GM06990 (cell line): Measurements from ENCODE around the gene PLOD2.

Experiments
- DNase-seq: peaks from one replicate; pipeline ENCODE4 v3.0.0-alpha.2; 2011; ENCODE audit not compliant: insufficient read length; ENCODE audit errors: extremely low read depth
- H3K27me3 ChIP-seq: replicated peaks from 2 replicates; pipeline ENCODE4 v1.6.0; 2011; ENCODE audit warnings: low read length; ENCODE audit not compliant: control insufficient read depth, insufficient read depth
- H3K36me3 ChIP-seq: 2 replicates; pipeline ENCODE4 v1.5.1; 2011; ENCODE audit warnings: low read length; ENCODE audit not compliant: control insufficient read depth, insufficient read depth
- H3K4me3 ChIP-seq: replicated peaks from 2 replicates; pipeline ENCODE4 v1.5.1; 2011; ENCODE audit warnings: low read depth, mild to moderate bottlenecking, control low read depth, low read length
- CTCF ChIP-seq: IDR thresholded peaks from 2 replicates; pipeline ENCODE4 v1.5.1; 2011; ENCODE audit warnings: low read length, control low read depth, mild to moderate bottlenecking, inconsistent platforms; ENCODE audit not compliant: insufficient read depth, poor library complexity, severe bottlenecking

Gene PLOD2

GRCh38 chr3:146087116-146087515, 73.9 kb downstream of the PLOD2 start:
- H3K36me3 ChIP-seq, result no peaks in the 10 kb centered on the region

DNA sequence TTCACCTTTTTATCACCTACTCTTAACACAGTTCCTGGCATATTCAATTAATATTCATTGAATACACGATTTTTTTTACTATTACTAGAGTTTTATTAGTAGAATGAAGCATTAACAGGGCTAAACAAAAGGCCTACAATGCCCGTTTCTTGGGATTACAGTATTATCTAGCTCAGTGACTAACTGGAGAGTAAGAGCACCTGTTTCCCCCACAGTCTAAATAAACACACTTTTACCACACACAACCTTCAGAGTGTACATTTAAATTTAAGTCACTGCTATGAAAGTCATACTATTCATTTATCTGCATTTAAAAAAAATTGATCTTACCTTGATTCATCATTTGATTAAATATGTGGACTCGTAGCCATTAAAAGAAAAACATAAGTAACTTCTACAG, 74.8 kb downstream of the PLOD2 start:
- no peaks in the 10 kb centered on the region for H3K36me3 ChIP-seq
- no peaks in the 10 kb centered on the region for H3K27me3 ChIP-seq
- TF ChIP-seq CTCF, result no peak
- DNase-seq, result no peak
- H3K4me3 ChIP-seq, result no peak overlapping the region

More at GRCh38 chr3:146087116-146087515, 73.9 kb downstream of the PLOD2 start:
- Histone ChIP-seq H3K4me3 (no peak overlapping the region), H3K27me3 (no peaks in the 10 kb centered on the region)
- TF ChIP-seq CTCF, result no peak
- DNase-seq, result no peak

DNA sequence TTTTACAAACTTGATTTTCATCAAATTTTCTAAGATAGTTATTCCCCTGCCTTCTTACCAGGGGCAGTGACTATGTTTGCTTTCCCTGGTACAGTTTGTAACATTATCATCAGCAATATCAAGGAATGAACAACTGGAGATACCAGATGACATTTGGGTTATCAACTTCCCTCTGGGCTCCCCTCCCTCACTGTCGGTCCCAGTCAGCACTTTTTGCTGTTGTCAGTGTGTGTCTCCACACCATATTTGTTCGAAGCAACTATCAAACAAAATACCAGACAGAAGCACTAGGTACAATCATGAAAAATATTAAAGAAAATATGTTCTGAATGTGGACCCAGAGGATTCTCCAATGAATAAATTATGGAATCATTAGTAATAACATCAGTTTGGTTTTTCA, 75.3 kb downstream of the PLOD2 start:
- H3K27me3 ChIP-seq, result no peaks in the 10 kb centered on the region
- H3K36me3 ChIP-seq, result no peaks in the 10 kb centered on the region
- no peak overlapping the region for H3K4me3 ChIP-seq
- TF ChIP-seq CTCF, result no peak
- no peak for DNase-seq

DNA sequence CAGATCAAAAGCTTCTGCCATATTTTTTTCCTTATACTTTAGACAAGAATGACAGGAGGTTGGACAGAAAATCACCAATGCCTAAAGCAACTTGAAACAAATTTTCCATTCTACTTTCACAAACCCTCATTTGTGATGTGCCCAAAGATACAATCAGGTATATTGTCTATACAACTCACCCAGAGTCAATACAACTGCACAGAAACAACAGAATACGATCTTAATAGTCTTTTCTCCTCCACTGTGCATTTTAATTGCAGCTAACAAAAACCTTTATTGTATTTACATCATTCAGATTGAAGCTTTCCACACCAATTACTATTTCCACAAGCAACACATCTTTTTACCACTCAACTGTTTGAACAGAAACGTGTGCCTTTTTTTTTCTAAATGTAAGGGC, 80.4 kb downstream of the PLOD2 start:
- H3K4me3 ChIP-seq, result no peak overlapping the region
- H3K36me3 ChIP-seq, result no peaks in the 10 kb centered on the region
- no peaks in the 10 kb centered on the region for H3K27me3 ChIP-seq
- DNase-seq, result no peak
- no peak for TF ChIP-seq CTCF

DNA sequence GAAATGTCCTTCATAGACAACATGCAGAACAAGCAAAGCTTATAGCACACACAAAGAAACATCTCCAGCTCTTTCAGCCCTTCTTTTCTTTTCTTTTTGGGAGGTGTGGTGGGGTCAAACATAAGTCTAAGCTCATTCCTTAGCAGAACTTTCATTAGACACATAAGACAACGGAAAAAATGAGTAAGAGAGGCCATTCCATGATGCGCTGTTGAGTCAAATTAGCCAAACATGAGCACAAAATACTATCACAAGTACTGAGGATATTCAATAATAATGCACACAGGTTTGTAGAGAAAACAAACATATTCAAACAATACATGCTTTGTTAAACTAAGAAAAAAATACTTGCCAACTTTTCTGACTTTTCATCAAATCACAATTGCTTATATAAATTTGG, 83.0 kb downstream of the PLOD2 start:
- no peaks in the 10 kb centered on the region for H3K36me3 ChIP-seq
- TF ChIP-seq CTCF, result no peak
- no peak for DNase-seq

DNA sequence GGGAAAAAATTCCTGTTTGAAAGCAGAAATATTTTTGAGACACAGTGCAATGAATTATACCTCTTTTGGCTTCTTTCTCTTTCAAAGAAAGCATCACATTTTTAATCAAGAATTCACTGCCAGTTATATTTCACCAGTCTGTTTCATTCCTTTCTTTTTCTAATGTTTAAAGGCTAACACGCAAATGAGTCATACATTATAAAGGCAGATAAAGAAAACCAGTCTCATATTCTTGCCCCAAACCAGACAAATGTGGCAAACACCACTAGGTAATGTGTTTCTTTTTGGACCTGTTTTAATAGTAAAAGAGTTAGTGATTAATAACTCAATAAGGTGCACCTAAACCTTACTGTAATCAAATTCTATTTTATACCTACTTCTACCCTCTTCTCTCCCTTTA, 83.8 kb downstream of the PLOD2 start:
- no peak for DNase-seq
- no peaks in the 10 kb centered on the region for H3K27me3 ChIP-seq
- H3K36me3 ChIP-seq, result no peaks in the 10 kb centered on the region
- TF ChIP-seq CTCF, result no peak
- no peak overlapping the region for H3K4me3 ChIP-seq

More for the DNA sequence above, 83.0 kb downstream of the PLOD2 start:
- Histone ChIP-seq H3K27me3 (no peaks in the 10 kb centered on the region), H3K4me3 (no peak overlapping the region)
